ENCODE measurements around the gene QKI.

QKI gene

GRCh38 chr6:163539101-163539762 is 124.7 kb downstream of the QKI start:
- DNase-seq = no peak

GRCh38 chr6:163543321-163543720 is 128.8 kb downstream of the QKI start:
- no peak for DNase-seq

- DNase-seq = no peak
These were observed 130.9 kb downstream of the QKI start for GRCh38 chr6:163545370-163545769.

GRCh38 chr6:163547287-163547686 is 132.8 kb downstream of the QKI start:
- DNase-seq = no peak

- no peak for DNase-seq
These were observed 134.1 kb downstream of the QKI start for GRCh38 chr6:163548624-163549023.

- no peak for DNase-seq
These were observed 139.5 kb downstream of the QKI start for GRCh38 chr6:163554032-163554431.

GRCh38 chr6:163554663-163555062 is 140.1 kb downstream of the QKI start:
- DNase-seq = peak; percentile 48

GRCh38 chr6:163559661-163560060 is 145.1 kb downstream of the QKI start:
- DNase-seq = no peak

GRCh38 chr6:163563318-163563717 is 148.8 kb downstream of the QKI start:
- DNase-seq = peak; percentile 29

- no peak for DNase-seq
These were observed 150.0 kb downstream of the QKI start for GRCh38 chr6:163564534-163564933.

GRCh38 chr6:163565140-163565539 is 150.6 kb downstream of the QKI start:
- DNase-seq = no peak

GRCh38 chr6:163566056-163566455 is 151.5 kb downstream of the QKI start:
- no peak for DNase-seq

GRCh38 chr6:163568275-163568674 is 153.8 kb downstream of the QKI start:
- no peak for DNase-seq

GRCh38 chr6:163570579-163571231 is 156.2 kb downstream of the QKI start:
- peak; percentile 35 for DNase-seq

GRCh38 chr6:163571730-163572129 is 157.2 kb downstream of the QKI start:
- DNase-seq = no peak

- no peak for DNase-seq
These were observed 158.1 kb downstream of the QKI start for GRCh38 chr6:163572612-163573011.

- DNase-seq = no peak
These were observed 159.1 kb downstream of the QKI start for GRCh38 chr6:163573503-163574179.

GRCh38 chr6:163576114-163576513 is 161.6 kb downstream of the QKI start:
- no peak for DNase-seq

GRCh38 chr6:163577404-163577803 is 162.9 kb downstream of the QKI start:
- no peak for DNase-seq

GRCh38 chr6:163579111-163579879 is 164.8 kb downstream of the QKI start:
- peak; percentile 65 for DNase-seq

GRCh38 chr6:163579880-163580295 is 165.4 kb downstream of the QKI start:
- DNase-seq = peak; percentile 72

GRCh38 chr6:163580311-163581030 is 166.0 kb downstream of the QKI start:
- no peak for DNase-seq

- DNase-seq = no peak
These were observed 169.0 kb downstream of the QKI start for GRCh38 chr6:163583558-163583957.
